Measurements from ENCODE around the gene THRAP3. TPM values are rescaled to one million over a fixed set of nuclear protein-coding genes. Genes with fewer than 3 reads are reported as not detected.

Gene THRAP3
- total RNA-seq (100 to 1,000 TPM in 5 of 10 donors, 10 to 100 TPM in 5; 85.3 to 109 (median 100) TPM), polyA plus RNA-seq (10 to 100 TPM; 22.8 to 35.1 TPM)
- long read RNA-seq, donor 1, full-length matches to known transcripts = 1 of 61 reads
- long read RNA-seq, donor 1, partial matches to known transcripts = 48 of 61 reads
- long read RNA-seq, donor 1, other reads (novel, unspliced or antisense) = 12 of 61 reads
- long read RNA-seq, donor 2, full-length matches to known transcripts = 3 of 66 reads
- long read RNA-seq, donor 2, partial matches to known transcripts = 48 of 66 reads
- long read RNA-seq, donor 2, other reads (novel, unspliced or antisense) = 15 of 66 reads
- long read RNA-seq, donor 3, partial matches to known transcripts = 142 of 177 reads
- long read RNA-seq, donor 3, other reads (novel, unspliced or antisense) = 35 of 177 reads

- ATAC-seq = peak; percentile 96 to 98 (median 97)
- peak within 1 kb of the TSS; percentile 63 to 88 (median 79) for H3K4me3 ChIP-seq
- no peak for TF ChIP-seq CTCF (IDR thresholded peaks at IDR 0.05)
- peaks cover 3 to 53% (median 45%) of the 10 kb centered on the region in 9 donors for H3K4me1 ChIP-seq
- WGBS, 2 donors = 0% methylated on average over 45 of the region's 45 CpGs
- intact Hi-C loops (cut with DNase I) = loop anchor here (1.0 to 10.0 kb wide), 9 partner anchors 55 to 161 kb away; partner anchors contain the start of genes STK40 (in 1 of the 10) and TRAPPC3 (in 1 of the 10)
- peaks cover 0 to 32% (median 0%) of the 10 kb centered on the region in 9 donors for H3K36me3 ChIP-seq
- no peaks in the 10 kb centered on the region for H3K9me3 ChIP-seq
- peak within 1 kb of the TSS; percentile 93 to 99 (median 96) for H3K27ac ChIP-seq
- H3K27me3 ChIP-seq = no peaks in the 10 kb centered on the region
- peak; percentile 99 for DNase-seq
Observed at GRCh38 chr1:36223996-36224536, at the start of gene THRAP3. Gene THRAP3 (plus strand): TSS chr1:36224443. CDS start chr1:36282564, 58,121 bp downstream.

- H3K27ac ChIP-seq = peak overlapping the region; percentile 65 to 100 (median 88)
- 42 to 52% methylated on average over 11 of the region's 11 CpGs for WGBS, 2 donors
- DNase-seq = no peak
- ATAC-seq = no peak
- TF ChIP-seq CTCF (IDR thresholded peaks at IDR 0.05) = no peak
- H3K36me3 ChIP-seq = peaks cover 13 to 100% (median 79%) of the 10 kb centered on the region in 9 donors
- H3K4me3 ChIP-seq = no peak overlapping the region
- peaks cover 31 to 91% (median 69%) of the 10 kb centered on the region in 9 donors for H3K4me1 ChIP-seq
- H3K9me3 ChIP-seq = no peaks in the 10 kb centered on the region
- no peaks in the 10 kb centered on the region for H3K27me3 ChIP-seq
- intact Hi-C loops (cut with DNase I) = loop anchor here in 1 of 10 donors (5.0 kb wide), 1 partner anchor 63 kb away; no protein-coding TSS in a partner anchor
Observed at GRCh38 chr1:36174713-36175112, 49.5 kb upstream of the THRAP3 start.

- Histone ChIP-seq H3K4me1 (peaks cover 29 to 86% (median 62%) of the 10 kb centered on the region in 9 donors), H3K27me3 (no peaks in the 10 kb centered on the region), H3K4me3 (peak overlapping the region in 1 of 10 donors; percentile 5), H3K27ac (peak overlapping the region; percentile 65 to 100 (median 89)), H3K36me3 (peaks cover 13 to 100% (median 86%) of the 10 kb centered on the region in 9 donors), H3K9me3 (no peaks in the 10 kb centered on the region)
- WGBS, 2 donors = 51 to 61% methylated on average over 11 of the region's 11 CpGs
- DNase-seq (peak; percentile 61 to 80), ATAC-seq (peak; percentile 68 to 88 (median 84))
- intact Hi-C loops (cut with DNase I) = no loop called here
- TF ChIP-seq CTCF (IDR thresholded peaks at IDR 0.05) = no peak
Observed at GRCh38 chr1:36175137-36176095, 48.8 kb upstream of the THRAP3 start.
